Smooth muscle cell (in vitro differentiated cells): ENCODE measurements around the gene CIB4. TPM values are rescaled to one million over a fixed set of nuclear protein-coding genes. Genes with fewer than 3 reads are reported as not detected.
A peak's percentile ranks its signal among the peaks of the same experiment; 100 is the strongest.

Experiments used
- DNase-seq: peaks from one replicate; lab custom pipeline; 2025; ENCODE audit not compliant: unreplicated experiment; lab: John Stamatoyannopoulos, UW
- H2AFZ ChIP-seq: fragments of 200-600 bp; sonication (generic); 2 replicates; pipeline ENCODE4 v1.6.0; 2016; ENCODE audit warnings: antibody characterized with exemption, low read depth, mild to moderate bottlenecking
- H3F3A ChIP-seq: fragments of 200-600 bp; sonication (generic); 2 replicates; pipeline ENCODE4 v1.6.0; 2017; ENCODE audit warnings: antibody characterized with exemption, low read depth
- H3K27ac ChIP-seq: fragments of 200-600 bp; sonication (generic); 2 replicates; pipeline ENCODE4 v1.5.1; 2016; ENCODE audit warnings: low read depth, mild to moderate bottlenecking
- H3K27me3 ChIP-seq: fragments of 200-600 bp; sonication (generic); 2 replicates; pipeline ENCODE4 v1.6.1; 2016; ENCODE audit warnings: low read depth, mild to moderate bottlenecking
- H3K36me3 ChIP-seq: fragments of 200-600 bp; sonication (generic); 2 replicates; pipeline ENCODE4 v1.5.1; 2016; ENCODE audit warnings: low read depth
- H3K4me1 ChIP-seq: fragments of 200-600 bp; sonication (generic); 2 replicates; pipeline ENCODE4 v1.5.1; 2016; ENCODE audit warnings: low read depth
- H3K4me2 ChIP-seq: fragments of 200-600 bp; sonication (generic); 2 replicates; pipeline ENCODE4 v1.6.0; 2016; ENCODE audit warnings: mild to moderate bottlenecking
- H3K4me3 ChIP-seq: fragments of 200-600 bp; sonication (generic); 2 replicates; pipeline ENCODE4 v1.5.1; 2016; ENCODE audit warnings: mild to moderate bottlenecking
- H3K79me2 ChIP-seq: fragments of 200-600 bp; sonication (generic); 2 replicates; pipeline ENCODE4 v1.6.0; 2016; ENCODE audit warnings: low read depth, mild to moderate bottlenecking
- H3K9ac ChIP-seq: fragments of 200-600 bp; sonication (generic); 2 replicates; pipeline ENCODE4 v1.6.0; 2016; ENCODE audit warnings: low read depth
- H3K9me3 ChIP-seq: fragments of 200-600 bp; sonication (generic); replicated peaks from 2 replicates; pipeline ENCODE4 v1.5.1; 2016; ENCODE audit warnings: low read depth
- H4K20me1 ChIP-seq: fragments of 200-600 bp; sonication (generic); 2 replicates; pipeline ENCODE4 v1.6.0; 2016; ENCODE audit warnings: low read depth
- CTCF ChIP-seq: fragments of 200-600 bp; sonication (generic); IDR thresholded peaks from 2 replicates; pipeline ENCODE4 v1.5.1; 2017; ENCODE audit warnings: borderline replicate concordance, mild to moderate bottlenecking, antibody characterized with exemption; ENCODE audit not compliant: insufficient read depth, poor library complexity, severe bottlenecking
- WGBS: methylation state at CpG from one replicate; pipeline ENCODE4 v1.1.7; 2016; ENCODE audit warnings: low lambda C conversion rate; 5-methylcytosine and 5-hydroxymethylcytosine counted together
- polyA plus RNA-seq: library from polyadenylated mRNA; unstranded; fragments of >200 nt; fragmentation: Nextera tagmentation; extraction: Ambion mirVana; gene quantifications from 2 replicates; pipeline ENCODE4 v1.2.1, GENCODE V29; 2016
- total RNA-seq: library from RNA; depleted of rRNA; stranded (reverse); fragments of >200 nt; gene quantifications from 2 replicates; pipeline ENCODE4 v1.2.3, GENCODE V29; 2014

CIB4 gene
- total and polyA plus RNA-seq, 2 experiments from 2014 or later: not detected

- Histone ChIP-seq H3K4me3 (no peak overlapping the region), H3K4me1 (peaks cover 34% of the 10 kb centered on the region), H4K20me1 (no peaks in the 10 kb centered on the region), H3K9ac (no peak overlapping the region), H3K79me2 (no peaks in the 10 kb centered on the region), H3K9me3 (no peaks in the 10 kb centered on the region), H3K27ac (no peak overlapping the region), H3F3A (no peaks in the 10 kb centered on the region), H3K4me2 (no peak overlapping the region), H3K36me3 (no peaks in the 10 kb centered on the region), H2AFZ (no peak overlapping the region), H3K27me3 (peaks cover 9% of the 10 kb centered on the region)
- TF ChIP-seq CTCF: no peak
- WGBS: 81% methylated on average over 18 of the region's 18 CpGs
- DNase-seq: no peak
Observed at GRCh38 chr2:26615860-26616705, 25.1 kb downstream of the CIB4 start.

GRCh38 chr2:26615336-26615859 is 25.8 kb downstream of the CIB4 start:
- Histone ChIP-seq H3K4me2 (no peak overlapping the region), H4K20me1 (no peaks in the 10 kb centered on the region), H3K4me1 (peaks cover 34% of the 10 kb centered on the region), H3K9ac (no peak overlapping the region), H3F3A (no peaks in the 10 kb centered on the region), H3K79me2 (no peaks in the 10 kb centered on the region), H3K27ac (no peak overlapping the region), H3K9me3 (no peaks in the 10 kb centered on the region), H3K36me3 (no peaks in the 10 kb centered on the region), H2AFZ (no peak overlapping the region), H3K27me3 (peaks cover 9% of the 10 kb centered on the region), H3K4me3 (no peak overlapping the region)
- TF ChIP-seq CTCF: peak; percentile 5
- WGBS: 80% methylated on average over 9 of the region's 10 CpGs
- DNase-seq: no peak

GRCh38 chr2:26614216-26615138 is 26.7 kb downstream of the CIB4 start:
- H3K79me2 ChIP-seq: no peaks in the 10 kb centered on the region

More at GRCh38 chr2:26614216-26615138, 26.7 kb downstream of the CIB4 start:
- H3K4me2 ChIP-seq: no peak overlapping the region
- H4K20me1 ChIP-seq: no peaks in the 10 kb centered on the region
- no peak overlapping the region for H2AFZ ChIP-seq
- no peak for TF ChIP-seq CTCF
- no peak overlapping the region for H3K9ac ChIP-seq
- no peak overlapping the region for H3K27ac ChIP-seq
- peaks cover 41% of the 10 kb centered on the region for H3K4me1 ChIP-seq
- H3K36me3 ChIP-seq: no peaks in the 10 kb centered on the region
- H3K27me3 ChIP-seq: peaks cover 1% of the 10 kb centered on the region
- no peak for DNase-seq
- 76% methylated on average over 18 of the region's 18 CpGs for WGBS
- no peaks in the 10 kb centered on the region for H3F3A ChIP-seq
- no peak overlapping the region for H3K4me3 ChIP-seq
- H3K9me3 ChIP-seq: no peaks in the 10 kb centered on the region
